Ectodermal cell (in vitro differentiated cells): ENCODE results near the gene FCHSD2.
"Not testable (repeated sequence)": the region's sequence is repeated elsewhere in the genome, so short reads cannot be mapped to it uniquely, and the experiment has no call there.

Experiments
- H3K27ac ChIP-seq: 2 replicates; pipeline ENCODE4 v1.7.0; 2013; ENCODE audit warnings: mild to moderate bottlenecking, low read depth, low read length; ENCODE audit not compliant: insufficient read depth, poor library complexity, severe bottlenecking
- H3K27me3 ChIP-seq: 2 replicates; pipeline ENCODE4 v1.7.0; 2013; ENCODE audit warnings: mild to moderate bottlenecking, low read length; ENCODE audit not compliant: insufficient read depth, control insufficient read depth, poor library complexity, severe bottlenecking
- H3K36me3 ChIP-seq: one replicate; pipeline ENCODE4 v1.7.0; 2013; ENCODE audit warnings: low read length; ENCODE audit not compliant: control insufficient read depth, insufficient read depth
- H3K4me1 ChIP-seq: one replicate; pipeline ENCODE4 v1.7.0; 2013; ENCODE audit warnings: low read length; ENCODE audit not compliant: control insufficient read depth, insufficient read depth
- H3K4me3 ChIP-seq: 2 replicates; pipeline ENCODE4 v1.7.0; 2013; ENCODE audit warnings: low read depth, low read length, control low read depth; ENCODE audit not compliant: insufficient read depth
- H3K9me3 ChIP-seq: 2 replicates; pipeline ENCODE4 v1.7.0; 2013; ENCODE audit warnings: mild to moderate bottlenecking, low read length, moderate library complexity; ENCODE audit not compliant: control insufficient read depth
- WGBS, 2 experiments: methylation state at CpG; one replicate each; pipeline ENCODE4 v1.1.7; 2013; ENCODE audit warnings: missing lambda C conversion rate in 2 of 2; 5-methylcytosine and 5-hydroxymethylcytosine counted together

The FCHSD2 gene

GRCh38 chr11:73139476-73140198 lies 2.5 kb downstream of the FCHSD2 start:
- Histone ChIP-seq H3K4me3 (no peak overlapping the region), H3K27ac (no peak overlapping the region), H3K4me1 (peaks cover 8% of the 10 kb centered on the region), H3K36me3 (no peaks in the 10 kb centered on the region), H3K27me3 (no peaks in the 10 kb centered on the region), H3K9me3 (no peaks in the 10 kb centered on the region)
- WGBS, 2 experiments: no CpG with 5 or more reads among the region's 2 CpGs

- Histone ChIP-seq H3K4me1 (peaks cover under 1% of the 10 kb centered on the region), H3K9me3 (no peaks in the 10 kb centered on the region), H3K36me3 (no peaks in the 10 kb centered on the region), H3K27ac (no peak overlapping the region), H3K4me3 (no peak overlapping the region), H3K27me3 (no peaks in the 10 kb centered on the region)
Observed at GRCh38 chr11:73137944-73138274, 4.2 kb downstream of the FCHSD2 start.

GRCh38 chr11:73137262-73137943 lies 4.7 kb downstream of the FCHSD2 start:
- no peaks in the 10 kb centered on the region for H3K36me3 ChIP-seq
- H3K27me3 ChIP-seq: no peaks in the 10 kb centered on the region
- no peak overlapping the region for H3K27ac ChIP-seq
- H3K4me1 ChIP-seq: no peaks in the 10 kb centered on the region
- no peaks in the 10 kb centered on the region for H3K9me3 ChIP-seq
- no peak overlapping the region for H3K4me3 ChIP-seq
- WGBS, 2 experiments: 91 to 97% methylated on average over 3 to 5 of the region's 5 CpGs

- H3K4me1 ChIP-seq, H3K4me3 ChIP-seq, H3K27me3 ChIP-seq, H3K36me3 ChIP-seq, H3K9me3 ChIP-seq, H3K27ac ChIP-seq: not testable (repeated sequence)
- 92 to 95% methylated on average over 8 of the region's 8 CpGs for WGBS, 2 experiments
Observed at GRCh38 chr11:73136722-73137121, 5.4 kb downstream of the FCHSD2 start.

- Histone ChIP-seq H3K4me3 (no peak overlapping the region), H3K4me1 (no peaks in the 10 kb centered on the region), H3K27me3 (no peaks in the 10 kb centered on the region), H3K36me3 (no peaks in the 10 kb centered on the region), H3K27ac (no peak overlapping the region), H3K9me3 (no peaks in the 10 kb centered on the region)
- WGBS, 2 experiments: 79 to 85% methylated on average over 4 to 6 of the region's 6 CpGs
Observed at GRCh38 chr11:73135346-73136284, 6.5 kb downstream of the FCHSD2 start.

- H3K4me3 ChIP-seq, H3K27me3 ChIP-seq, H3K27ac ChIP-seq, H3K36me3 ChIP-seq, H3K4me1 ChIP-seq, H3K9me3 ChIP-seq: not testable (repeated sequence)
- WGBS, 2 experiments: 92 to 96% methylated on average over 2 of the region's 2 CpGs
Observed at GRCh38 chr11:73132349-73132748, 9.8 kb downstream of the FCHSD2 start.

- Histone ChIP-seq H3K27ac (no peak overlapping the region), H3K4me1 (no peaks in the 10 kb centered on the region), H3K36me3 (no peaks in the 10 kb centered on the region), H3K9me3 (no peaks in the 10 kb centered on the region), H3K4me3 (no peak overlapping the region), H3K27me3 (no peaks in the 10 kb centered on the region)
- WGBS, 2 experiments: 84 to 94% methylated on average over 1 of the region's 1 CpG
Observed at GRCh38 chr11:73130181-73130580, 11.9 kb downstream of the FCHSD2 start.

- Histone ChIP-seq H3K36me3 (no peaks in the 10 kb centered on the region), H3K9me3 (no peaks in the 10 kb centered on the region), H3K27me3 (no peaks in the 10 kb centered on the region), H3K4me3 (no peak overlapping the region), H3K27ac (no peak overlapping the region), H3K4me1 (no peaks in the 10 kb centered on the region)
- 94 to 98% methylated on average over 10 of the region's 10 CpGs for WGBS, 2 experiments
Observed at GRCh38 chr11:73129198-73129597, 12.9 kb downstream of the FCHSD2 start.

- Histone ChIP-seq H3K27me3 (no peaks in the 10 kb centered on the region), H3K9me3 (no peaks in the 10 kb centered on the region), H3K4me3 (no peak overlapping the region), H3K36me3 (no peaks in the 10 kb centered on the region), H3K4me1 (no peaks in the 10 kb centered on the region), H3K27ac (no peak overlapping the region)
- 90 to 91% methylated on average over 6 of the region's 6 CpGs for WGBS, 2 experiments
Observed at GRCh38 chr11:73126804-73127480, 15.2 kb downstream of the FCHSD2 start.

GRCh38 chr11:73124800-73125199 lies 17.3 kb downstream of the FCHSD2 start:
- Histone ChIP-seq H3K27me3 (no peaks in the 10 kb centered on the region), H3K4me1 (no peaks in the 10 kb centered on the region), H3K27ac (no peak overlapping the region), H3K4me3 (no peak overlapping the region), H3K9me3 (no peaks in the 10 kb centered on the region), H3K36me3 (no peaks in the 10 kb centered on the region)
